ENCODE data around the gene NCK1.
"Not testable (repeated sequence)": the region's sequence is repeated elsewhere in the genome, so short reads cannot be mapped to it uniquely, and the experiment has no call there.

The NCK1 gene

GRCh38 chr3:136899622-136900158, 37.7 kb downstream of the NCK1 start:
- no peaks in the 10 kb centered on the region for H3K27me3 Mint-ChIP-seq (ENCODE audit: low read depth)
- peaks cover 52% of the 10 kb centered on the region for H3K9me3 Mint-ChIP-seq
- no peak for TF ChIP-seq CTCF (IDR thresholded peaks at IDR 0.05; ENCODE audit: unreplicated experiment in 3 of 3)
- H3K4me1 Mint-ChIP-seq = no peaks in the 10 kb centered on the region
- H3K4me3 Mint-ChIP-seq = no peak overlapping the region
- H3K36me3 Mint-ChIP-seq (ENCODE audit: low read depth) = peaks cover 71% of the 10 kb centered on the region
- no peak overlapping the region for H3K27ac Mint-ChIP-seq

GRCh38 chr3:136900694-136901093, 38.7 kb downstream of the NCK1 start:
- Mint-ChIP-seq H3K36me3 (ENCODE audit: low read depth) (peaks cover 80% of the 10 kb centered on the region), H3K9me3 (peaks cover 58% of the 10 kb centered on the region)
- H3K4me3 Mint-ChIP-seq; H3K27me3 Mint-ChIP-seq (ENCODE audit: low read depth); H3K4me1 Mint-ChIP-seq; H3K27ac Mint-ChIP-seq: not testable (repeated sequence)

- Mint-ChIP-seq H3K4me1 (no peaks in the 10 kb centered on the region), H3K36me3 (ENCODE audit: low read depth) (peaks cover 80% of the 10 kb centered on the region), H3K9me3 (peaks cover 61% of the 10 kb centered on the region), H3K4me3 (no peak overlapping the region), H3K27me3 (ENCODE audit: low read depth) (no peaks in the 10 kb centered on the region), H3K27ac (no peak overlapping the region)
- TF ChIP-seq CTCF (IDR thresholded peaks at IDR 0.05; ENCODE audit: unreplicated experiment in 3 of 3) = no peak
Measured at GRCh38 chr3:136901391-136901790, 39.4 kb downstream of the NCK1 start.

GRCh38 chr3:136902530-136902929, 40.5 kb downstream of the NCK1 start:
- not testable (repeated sequence) for H3K27me3 Mint-ChIP-seq (ENCODE audit: low read depth)

GRCh38 chr3:136903899-136904298, 41.9 kb downstream of the NCK1 start:
- peaks cover 86% of the 10 kb centered on the region for H3K36me3 Mint-ChIP-seq (ENCODE audit: low read depth)
- no peaks in the 10 kb centered on the region for H3K4me1 Mint-ChIP-seq
- no peak overlapping the region for H3K27ac Mint-ChIP-seq
- H3K27me3 Mint-ChIP-seq (ENCODE audit: low read depth) = no peaks in the 10 kb centered on the region
- TF ChIP-seq CTCF (IDR thresholded peaks at IDR 0.05; ENCODE audit: unreplicated experiment in 3 of 3) = no peak
- H3K9me3 Mint-ChIP-seq = peaks cover 69% of the 10 kb centered on the region
- H3K4me3 Mint-ChIP-seq = no peak overlapping the region

More at GRCh38 chr3:136902530-136902929, 40.5 kb downstream of the NCK1 start:
- not testable (repeated sequence) for H3K4me3 Mint-ChIP-seq, H3K4me1 Mint-ChIP-seq, H3K27ac Mint-ChIP-seq
- H3K36me3 Mint-ChIP-seq (ENCODE audit: low read depth) = peaks cover 85% of the 10 kb centered on the region
- peaks cover 65% of the 10 kb centered on the region for H3K9me3 Mint-ChIP-seq

GRCh38 chr3:136904746-136905145, 42.7 kb downstream of the NCK1 start:
- Mint-ChIP-seq H3K27ac (no peak overlapping the region), H3K4me3 (no peak overlapping the region), H3K36me3 (ENCODE audit: low read depth) (peaks cover 81% of the 10 kb centered on the region), H3K9me3 (peaks cover 67% of the 10 kb centered on the region), H3K27me3 (ENCODE audit: low read depth) (no peaks in the 10 kb centered on the region), H3K4me1 (no peaks in the 10 kb centered on the region)
- TF ChIP-seq CTCF (IDR thresholded peaks at IDR 0.05; ENCODE audit: unreplicated experiment in 3 of 3) = no peak

- Mint-ChIP-seq H3K27me3 (ENCODE audit: low read depth) (no peaks in the 10 kb centered on the region), H3K4me1 (no peaks in the 10 kb centered on the region), H3K27ac (no peak overlapping the region), H3K36me3 (ENCODE audit: low read depth) (peaks cover 73% of the 10 kb centered on the region), H3K9me3 (peaks cover 59% of the 10 kb centered on the region), H3K4me3 (no peak overlapping the region)
- TF ChIP-seq CTCF (IDR thresholded peaks at IDR 0.05; ENCODE audit: unreplicated experiment in 3 of 3) = no peak
Measured at GRCh38 chr3:136905549-136905948, 43.5 kb downstream of the NCK1 start.

Measured in nephron (organoid).